GM21515 (cell line): ENCODE data around the gene TSPAN8.
"Not testable (repeated sequence)": the region's sequence is repeated elsewhere in the genome, so short reads cannot be mapped to it uniquely, and the experiment has no call there.

Source experiments
- ATAC-seq: cut with Tn5 transposase; IDR thresholded peaks from one replicate; pipeline ENCODE4 v1.9.1; 2021; ENCODE audit not compliant: unreplicated experiment

Gene TSPAN8

GRCh38 chr12:71164568-71165197, 6.9 kb upstream of the TSPAN8 start:
- no peak for ATAC-seq

- no peak for ATAC-seq
These were observed 6.4 kb upstream of the TSPAN8 start for GRCh38 chr12:71164166-71164565.

GRCh38 chr12:71162832-71163763, 5.3 kb upstream of the TSPAN8 start:
- no peak for ATAC-seq

- ATAC-seq = no peak
These were observed 3.8 kb upstream of the TSPAN8 start for GRCh38 chr12:71161591-71161990.

- no peak for ATAC-seq
These were observed 2.8 kb upstream of the TSPAN8 start for GRCh38 chr12:71160585-71160984.

GRCh38 chr12:71159878-71160277, 2.1 kb upstream of the TSPAN8 start:
- ATAC-seq = no peak

GRCh38 chr12:71159264-71159663, 1.5 kb upstream of the TSPAN8 start:
- no peak for ATAC-seq

- no peak for ATAC-seq
These were observed 623 bp upstream of the TSPAN8 start for GRCh38 chr12:71158361-71158882.

GRCh38 chr12:71155225-71155624, 2.6 kb downstream of the TSPAN8 start:
- no peak for ATAC-seq

- ATAC-seq = no peak
These were observed 4.9 kb downstream of the TSPAN8 start for GRCh38 chr12:71152851-71153250.

GRCh38 chr12:71150041-71150440, 7.8 kb downstream of the TSPAN8 start:
- ATAC-seq = not testable (repeated sequence)

GRCh38 chr12:71144682-71145081, 13.1 kb downstream of the TSPAN8 start:
- no peak for ATAC-seq

GRCh38 chr12:71142956-71143355, 14.8 kb downstream of the TSPAN8 start:
- no peak for ATAC-seq

GRCh38 chr12:71142016-71142415, 15.8 kb downstream of the TSPAN8 start:
- no peak for ATAC-seq

- ATAC-seq = no peak
These were observed 16.3 kb downstream of the TSPAN8 start for GRCh38 chr12:71141378-71141926.

GRCh38 chr12:71139153-71139735, 18.6 kb downstream of the TSPAN8 start:
- ATAC-seq = no peak

- no peak for ATAC-seq
These were observed 19.8 kb downstream of the TSPAN8 start for GRCh38 chr12:71138011-71138410.

GRCh38 chr12:71135812-71136176, 22.0 kb downstream of the TSPAN8 start:
- no peak for ATAC-seq

- ATAC-seq = no peak
These were observed 22.6 kb downstream of the TSPAN8 start for GRCh38 chr12:71135077-71135811.

GRCh38 chr12:71134405-71134804, 23.4 kb downstream of the TSPAN8 start:
- ATAC-seq = no peak
